Stimulated activated naive CD8-positive, alpha-beta T cell treated with anti-CD3 and anti-CD28 coated beads, Interleukin-15, amount 100 ng/mL, for 72 hours (primary cell): ENCODE data around the gene FIBIN.

Experiments
- ATAC-seq: fragments of 150-1000 bp; cut with Tn5 transposase; 2 replicates; pipeline ENCODE4 v1.10.0; 2021; ENCODE audit warnings: mild to moderate bottlenecking, moderate library complexity
- DNase-seq, 2 donors: peaks; one replicate each; pipeline ENCODE4 v3.0.0; 2021 to 2022
- H3K27ac Mint-ChIP-seq, 2 donors: one replicate each; pipeline ENCODE4 v1.8.0; 2022; ENCODE audit warnings: mild to moderate bottlenecking in 2 of 2, mixed read lengths in 2 of 2, moderate library complexity in 2 of 2
- H3K27me3 Mint-ChIP-seq: one replicate; pipeline ENCODE4 v1.8.0; 2022; ENCODE audit warnings: mixed read lengths
- H3K4me1 Mint-ChIP-seq: one replicate; pipeline ENCODE4 v1.8.0; 2022; ENCODE audit warnings: mild to moderate bottlenecking, mixed read lengths
- H3K4me3 Mint-ChIP-seq, 2 donors: one replicate each; pipeline ENCODE4 v1.8.0; 2022; ENCODE audit warnings: mild to moderate bottlenecking in 2 of 2, mixed read lengths in 2 of 2, moderate library complexity in 1 of 2
- H3K9me3 Mint-ChIP-seq, 2 donors: one replicate each; pipeline ENCODE4 v1.8.0; 2022; ENCODE audit warnings: mixed read lengths in 2 of 2

Gene FIBIN

GRCh38 chr11:27028561-27028965 is 34.7 kb downstream of the FIBIN start:
- no peak for DNase-seq
- Mint-ChIP-seq H3K4me1 (no peaks in the 10 kb centered on the region), H3K9me3 (peaks cover 7 to 14% of the 10 kb centered on the region in 2 donors), H3K4me3 (no peak overlapping the region), H3K27me3 (no peaks in the 10 kb centered on the region), H3K27ac (no peak overlapping the region)
- no peak for ATAC-seq

DNA sequence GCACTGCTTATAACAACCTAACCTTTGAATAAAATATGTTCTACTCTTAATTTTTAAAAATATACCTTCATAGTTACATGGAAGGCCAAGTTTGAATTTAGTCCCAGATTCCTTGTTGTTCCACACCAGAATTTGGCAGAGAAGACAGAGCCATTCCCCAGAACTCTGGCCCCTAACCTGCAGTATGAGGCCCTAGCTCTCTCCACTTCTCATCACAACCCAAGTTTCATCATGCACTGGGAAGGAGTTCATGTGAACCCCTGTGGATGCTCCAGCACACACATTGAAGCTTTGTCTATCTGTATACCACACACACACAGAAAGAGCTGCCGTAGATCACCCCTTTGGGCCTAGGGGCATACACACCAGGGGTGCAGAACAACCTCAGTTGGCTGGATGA is 36.1 kb downstream of the FIBIN start:
- ATAC-seq (no peak), DNase-seq (no peak)
- H3K27me3 Mint-ChIP-seq = no peaks in the 10 kb centered on the region
- H3K4me3 Mint-ChIP-seq = no peak overlapping the region
- no peaks in the 10 kb centered on the region for H3K4me1 Mint-ChIP-seq
- H3K9me3 Mint-ChIP-seq = peaks cover 7 to 23% of the 10 kb centered on the region in 2 donors
- H3K27ac Mint-ChIP-seq = no peak overlapping the region

DNA sequence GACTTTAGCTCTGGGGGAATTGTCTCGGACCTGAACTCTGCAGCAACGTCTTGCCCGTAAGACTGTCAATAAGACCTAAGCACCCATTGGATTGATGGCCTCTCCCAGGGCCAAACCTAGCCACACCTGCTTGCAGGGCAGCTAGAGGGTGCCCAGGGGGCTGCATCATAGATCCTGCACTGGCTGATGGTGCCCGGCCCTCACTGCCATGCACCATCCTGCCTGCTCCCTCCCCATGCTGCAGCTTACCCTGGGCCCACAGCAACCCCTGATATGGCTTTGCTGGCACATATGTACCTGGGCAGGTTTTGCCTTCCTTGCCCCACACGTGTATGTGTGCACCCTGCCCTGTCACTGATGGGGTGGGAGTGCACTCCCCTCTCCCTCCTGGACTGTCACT is 37.8 kb downstream of the FIBIN start:
- DNase-seq (no peak), ATAC-seq (no peak)
- H3K9me3 Mint-ChIP-seq = peaks cover 7 to 23% of the 10 kb centered on the region in 2 donors
- no peak overlapping the region for H3K27ac Mint-ChIP-seq
- no peaks in the 10 kb centered on the region for H3K4me1 Mint-ChIP-seq
- no peaks in the 10 kb centered on the region for H3K27me3 Mint-ChIP-seq
- H3K4me3 Mint-ChIP-seq = no peak overlapping the region

DNA sequence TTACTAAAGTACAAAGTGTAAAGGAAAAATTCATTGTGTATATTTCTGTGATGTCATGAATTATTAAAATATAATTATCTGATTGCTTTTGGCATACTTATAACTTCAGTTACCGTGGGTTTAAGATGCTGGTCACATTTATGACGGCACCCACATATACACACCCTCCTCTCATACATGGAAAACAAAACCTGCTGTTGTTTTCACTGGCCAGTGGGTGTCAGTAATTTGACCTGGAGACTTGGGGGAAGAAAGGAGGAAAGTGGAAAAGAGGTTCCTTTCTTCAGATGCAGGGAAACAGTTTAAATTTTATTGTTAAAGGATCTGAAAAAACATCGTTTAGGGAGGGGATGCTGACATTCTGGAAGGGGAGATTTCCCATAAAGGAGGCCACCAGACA is 46.0 kb downstream of the FIBIN start:
- Mint-ChIP-seq H3K27me3 (no peaks in the 10 kb centered on the region), H3K27ac (no peak overlapping the region), H3K4me3 (no peak overlapping the region), H3K9me3 (peaks cover 21 to 27% of the 10 kb centered on the region in 2 donors), H3K4me1 (no peaks in the 10 kb centered on the region)
- ATAC-seq (no peak), DNase-seq (no peak)

DNA sequence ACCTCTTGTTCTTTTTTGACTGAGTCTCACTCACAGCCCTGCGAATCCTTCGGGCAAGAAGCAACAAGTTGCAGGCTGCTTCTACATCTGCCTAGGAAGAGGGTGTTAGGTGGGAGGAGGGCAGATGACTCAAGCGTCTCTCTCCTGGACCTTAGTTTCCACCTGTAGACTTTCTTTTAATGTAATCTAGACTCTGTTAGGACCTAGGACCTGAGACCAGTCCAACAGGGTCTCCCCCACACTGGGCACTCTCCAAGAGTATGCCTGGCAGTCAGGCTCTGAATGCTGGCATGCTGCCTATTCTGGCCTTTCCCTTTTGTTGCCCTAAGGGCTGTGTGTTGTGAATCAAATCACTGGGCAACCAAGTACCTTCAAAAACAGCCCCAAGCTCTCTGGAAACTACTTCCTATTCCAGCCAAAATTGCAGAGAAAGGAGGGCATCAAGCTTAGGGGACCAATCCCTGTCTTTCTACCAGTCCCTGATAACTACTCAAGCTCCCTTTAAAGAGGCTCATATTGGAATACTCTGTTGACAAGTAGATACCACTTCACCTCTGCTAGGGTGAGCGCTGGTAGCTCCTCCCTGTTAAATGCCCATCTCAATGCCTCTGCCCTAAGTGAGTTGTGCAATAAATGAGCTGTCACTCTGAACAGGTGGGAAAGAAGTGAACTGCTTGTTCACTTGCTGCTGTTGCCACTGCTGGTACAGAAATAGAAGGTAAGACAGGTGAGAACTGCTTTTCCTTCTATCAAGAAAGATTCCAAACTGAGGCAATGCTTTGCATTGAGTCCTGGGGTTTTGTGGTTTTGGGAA is 46.6 kb downstream of the FIBIN start, which contains the start of gene BBOX1:
TSS of gene BBOX1 (plus strand) at position 514 of the 814 bp plus-strand sequence. CDS start 14,616 bp downstream, outside the sequence.
- Mint-ChIP-seq H3K9me3 (peaks cover 21 to 24% of the 10 kb centered on the region in 2 donors), H3K27ac (no peak within 1 kb of the TSS), H3K4me1 (no peaks in the 10 kb centered on the region), H3K4me3 (no peak within 1 kb of the TSS), H3K27me3 (no peaks in the 10 kb centered on the region)
- no peak for DNase-seq
- ATAC-seq = no peak

DNA sequence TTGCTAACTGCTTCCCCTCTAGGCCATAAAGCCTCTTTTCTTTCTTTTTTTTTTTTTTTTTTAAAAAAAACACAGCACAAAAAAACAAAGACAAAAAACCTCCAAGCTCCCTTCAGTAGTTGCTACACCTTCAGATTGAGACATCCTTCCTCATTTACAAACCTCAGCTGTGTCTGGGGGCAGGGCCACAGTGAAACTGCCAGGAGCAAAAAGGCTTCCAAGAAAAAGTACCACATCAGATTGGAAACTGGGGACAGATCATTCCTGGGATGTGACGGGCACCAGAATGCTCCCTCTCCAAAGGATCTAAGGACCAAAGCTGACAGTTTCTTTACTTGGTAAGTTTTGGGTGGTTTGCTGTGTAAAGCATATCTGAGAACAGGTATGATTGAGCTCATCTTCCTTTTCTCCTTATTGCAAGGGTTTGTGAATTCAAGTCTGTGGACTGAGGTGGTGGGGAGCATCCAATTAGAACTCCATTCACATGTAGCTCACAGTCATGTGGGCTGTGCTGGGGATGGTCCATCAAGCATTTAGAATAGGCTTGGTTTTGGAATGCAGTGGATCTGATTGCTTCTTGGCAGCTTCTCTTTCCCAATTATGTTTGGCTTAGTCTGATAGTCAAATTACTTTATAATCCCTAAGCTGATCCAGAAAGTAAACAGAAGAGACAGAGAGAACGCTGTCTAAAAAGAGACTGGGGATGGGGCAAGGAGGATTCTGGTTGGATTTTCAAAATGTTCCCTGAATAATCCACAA is 47.4 kb downstream of the FIBIN start:
- ATAC-seq (no peak), DNase-seq (no peak)
- Mint-ChIP-seq H3K27ac (no peak overlapping the region), H3K4me1 (no peaks in the 10 kb centered on the region), H3K4me3 (no peak overlapping the region), H3K27me3 (no peaks in the 10 kb centered on the region), H3K9me3 (peaks cover 21 to 24% of the 10 kb centered on the region in 2 donors)
